Ishikawa (cell line): Measurements from ENCODE around the gene ACKR1.

Experiments
- CEBPB ChIP-seq: IDR thresholded peaks from 2 replicates; pipeline ENCODE4 v1.6.1; 2012
- EGR1 ChIP-seq: IDR thresholded peaks from 2 replicates; pipeline ENCODE4 v1.6.1; 2012
- EP300 ChIP-seq: IDR thresholded peaks from 2 replicates; pipeline ENCODE4 v1.6.1; 2012; ENCODE audit warnings: borderline replicate concordance
- FOXM1 ChIP-seq: IDR thresholded peaks from 2 replicates; pipeline ENCODE4 v1.6.1; 2012; ENCODE audit warnings: low read depth, borderline replicate concordance
- MAX ChIP-seq: IDR thresholded peaks from 2 replicates; pipeline ENCODE4 v1.6.1; 2012
- NFIC ChIP-seq: IDR thresholded peaks from 2 replicates; pipeline ENCODE4 v1.6.1; 2012
- RAD21 ChIP-seq: IDR thresholded peaks from 2 replicates; pipeline ENCODE4 v1.6.1; 2012; ENCODE audit warnings: low read depth
- REST ChIP-seq: IDR thresholded peaks from 2 replicates; pipeline ENCODE4 v1.6.1; 2012; ENCODE audit warnings: low read depth, mild to moderate bottlenecking
- TAF1 ChIP-seq: IDR thresholded peaks from 2 replicates; pipeline ENCODE4 v1.6.1; 2012; ENCODE audit warnings: low read depth, mild to moderate bottlenecking
- TCF12 ChIP-seq: IDR thresholded peaks from 2 replicates; pipeline ENCODE4 v1.6.1; 2012; ENCODE audit warnings: low read depth
- TEAD4 ChIP-seq: IDR thresholded peaks from 2 replicates; pipeline ENCODE4 v1.6.1; 2012
- YY1 ChIP-seq: IDR thresholded peaks from 2 replicates; pipeline ENCODE4 v1.6.1; 2012; ENCODE audit warnings: low read depth
- ZBTB7A ChIP-seq: IDR thresholded peaks from 2 replicates; pipeline ENCODE4 v1.6.1; 2012; ENCODE audit warnings: low read depth

GRCh38 chr1:159171688-159172501, 32.8 kb upstream of the ACKR1 start:
- TF ChIP-seq EP300 (no peak), YY1 (no peak), NFIC (no peak), MAX (no peak), TAF1 (no peak), REST (no peak), FOXM1 (no peak), TEAD4 (no peak), TCF12 (no peak), EGR1 (no peak), ZBTB7A (no peak), CEBPB (no peak), RAD21 (no peak)
